Measurements from ENCODE around the gene EXD3. TPM values are rescaled to one million over a fixed set of nuclear protein-coding genes. Genes with fewer than 3 reads are reported as not detected.

EXD3 gene
- total and polyA plus RNA-seq, 9 of the 15 experiments (the other 6 are each of a cell fraction or from before 2014, with no cell fraction given): 0.29 to 12.5 (median 3.9) TPM

- no peak for TF ChIP-seq RAD21 (CRISPR knock-in tag; conservative IDR thresholded peaks at IDR 0.05 in 1 of 2, IDR thresholded peaks at IDR 0.05 in 1 of 2)
- no peak for TF ChIP-seq TARDBP (IDR thresholded peaks at IDR 0.05)
- no peak for TF ChIP-seq MTA3 (IDR thresholded peaks at IDR 0.05; ENCODE audit: borderline replicate concordance)
- TF ChIP-seq ZNF24 (IDR thresholded peaks at IDR 0.05): no peak
- no peak for TF ChIP-seq CEBPB (tag; IDR thresholded peaks at IDR 0.05)
- TF ChIP-seq TBL1XR1 (IDR thresholded peaks at IDR 0.05; ENCODE audit: low read length in 2 of 2): no peak
- no peak for TF ChIP-seq CREB1 (IDR thresholded peaks at IDR 0.05)
- peak; percentile 73 for TF ChIP-seq CREB1 (CRISPR knock-in tag; IDR thresholded peaks at IDR 0.05)
- TF ChIP-seq GMEB1 (CRISPR knock-in tag; IDR thresholded peaks at IDR 0.05): no peak
- no peak for TF ChIP-seq KLF10 (CRISPR knock-in tag; IDR thresholded peaks at IDR 0.05)
- TF ChIP-seq ZNF589 (CRISPR knock-in tag; IDR thresholded peaks at IDR 0.05; ENCODE audit: low read depth): no peak
- no peak for TF ChIP-seq CBFB (CRISPR knock-in tag; IDR thresholded peaks at IDR 0.05)
- TF ChIP-seq, protein P1, sequence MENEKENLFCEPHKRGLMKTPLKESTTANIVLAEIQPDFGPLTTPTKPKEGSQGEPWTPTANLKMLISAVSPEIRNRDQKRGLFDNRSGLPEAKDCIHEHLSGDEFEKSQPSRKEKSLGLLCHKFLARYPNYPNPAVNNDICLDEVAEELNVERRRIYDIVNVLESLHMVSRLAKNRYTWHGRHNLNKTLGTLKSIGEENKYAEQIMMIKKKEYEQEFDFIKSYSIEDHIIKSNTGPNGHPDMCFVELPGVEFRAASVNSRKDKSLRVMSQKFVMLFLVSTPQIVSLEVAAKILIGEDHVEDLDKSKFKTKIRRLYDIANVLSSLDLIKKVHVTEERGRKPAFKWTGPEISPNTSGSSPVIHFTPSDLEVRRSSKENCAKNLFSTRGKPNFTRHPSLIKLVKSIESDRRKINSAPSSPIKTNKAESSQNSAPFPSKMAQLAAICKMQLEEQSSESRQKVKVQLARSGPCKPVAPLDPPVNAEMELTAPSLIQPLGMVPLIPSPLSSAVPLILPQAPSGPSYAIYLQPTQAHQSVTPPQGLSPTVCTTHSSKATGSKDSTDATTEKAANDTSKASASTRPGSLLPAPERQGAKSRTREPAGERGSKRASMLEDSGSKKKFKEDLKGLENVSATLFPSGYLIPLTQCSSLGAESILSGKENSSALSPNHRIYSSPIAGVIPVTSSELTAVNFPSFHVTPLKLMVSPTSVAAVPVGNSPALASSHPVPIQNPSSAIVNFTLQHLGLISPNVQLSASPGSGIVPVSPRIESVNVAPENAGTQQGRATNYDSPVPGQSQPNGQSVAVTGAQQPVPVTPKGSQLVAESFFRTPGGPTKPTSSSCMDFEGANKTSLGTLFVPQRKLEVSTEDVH (IDR thresholded peaks at IDR 0.05; ENCODE audit: low read depth, partially characterized antibody): no peak
- TF ChIP-seq SLC30A9 (CRISPR knock-in tag; IDR thresholded peaks at IDR 0.05): no peak
- no peak for TF ChIP-seq C11orf30 (IDR thresholded peaks at IDR 0.05; ENCODE audit: low read depth)
- TF ChIP-seq ESRRA (IDR thresholded peaks at IDR 0.05; ENCODE audit: borderline replicate concordance, low read depth): no peak
- TF ChIP-seq HDAC6 (IDR thresholded peaks at IDR 0.05; ENCODE audit: low read depth, low read length): no peak
- TF ChIP-seq MAZ (CRISPR knock-in tag; conservative IDR thresholded peaks at IDR 0.05 in 1 of 2, IDR thresholded peaks at IDR 0.05 in 1 of 2): peak; percentile 20 to 31; a peak in 1 of 4 replicates
- TF ChIP-seq TEAD4 (IDR thresholded peaks at IDR 0.05; ENCODE audit: low read length): 0 out of 2 replicates have a peak, but pooled peaks have one; percentile 15
- no peak for TF ChIP-seq TEAD4 (CRISPR knock-in tag; IDR thresholded peaks at IDR 0.05; ENCODE audit: borderline replicate concordance)
- no peak for TF ChIP-seq EWSR1 (IDR thresholded peaks at IDR 0.05; ENCODE audit: borderline replicate concordance, low read depth, partially characterized antibody)
- no peak for TF ChIP-seq ZNF280B (CRISPR knock-in tag; IDR thresholded peaks at IDR 0.05)
- TF ChIP-seq SETDB1 (IDR thresholded peaks at IDR 0.05; ENCODE audit: low read length): no peak
- 0 out of 2 replicates have a peak, but pooled peaks have one; percentile 33 for TF ChIP-seq GABPB1 (CRISPR knock-in tag; IDR thresholded peaks at IDR 0.05)
- TF ChIP-seq BHLHE40 (IDR thresholded peaks at IDR 0.05; ENCODE audit: low read length): peak; percentile 63
Measured at GRCh38 chr9:137435980-137436760, 13.2 kb upstream of the EXD3 start (continued).
